ENCODE measurements around the gene CDK6. TPM values are rescaled to one million over a fixed set of nuclear protein-coding genes. Genes with fewer than 3 reads are reported as not detected.
A peak's percentile ranks its signal among the peaks of the same experiment; 100 is the strongest.

CDK6 gene
- total and polyA plus RNA-seq, 2 experiments from 2014 or later, result 17.8 to 61.5 TPM

GRCh38 chr7:92631850-92632487 lies 204.4 kb downstream of the CDK6 start:
- no peaks in the 10 kb centered on the region for H4K20me1 ChIP-seq (ENCODE audit: insufficient read depth)
- 92 to 99% methylated on average over 2 of the region's 2 CpGs for whole genome bisulfite sequencing, 2 experiments (ENCODE audit: low coverage in 1 of 2, low lambda C conversion rate in 2 of 2, missing lambda C conversion rate in 2 of 2)
- H3K4me2 ChIP-seq (ENCODE audit: unreplicated experiment), result peak overlapping the region; percentile 95
- H3F3A ChIP-seq (ENCODE audit: insufficient read depth), result peaks cover 40% of the 10 kb centered on the region
- DNase-seq, result peak; percentile 13
- no peaks in the 10 kb centered on the region for H3K36me3 ChIP-seq (ENCODE audit: low read depth)
- H2AFZ ChIP-seq, result no peak overlapping the region
- no peaks in the 10 kb centered on the region for H3K9me3 ChIP-seq (ENCODE audit: low read depth)
- no peak overlapping the region for H3K9ac ChIP-seq
- H3K4me3 ChIP-seq, result no peak overlapping the region
- H3K27me3 ChIP-seq (replicated peaks; ENCODE audit: insufficient read depth), result no peaks in the 10 kb centered on the region
- no peaks in the 10 kb centered on the region for H3K9me2 ChIP-seq (ENCODE audit: insufficient read depth)
- peak overlapping the region; percentile 62 for H3K27ac ChIP-seq
- H3K4me1 ChIP-seq (ENCODE audit: insufficient read depth), result peaks cover 42% of the 10 kb centered on the region
- no peak for TF ChIP-seq EZH2 (IDR thresholded peaks at IDR 0.05; ENCODE audit: insufficient read depth, poor library complexity, severe bottlenecking)
- TF ChIP-seq EZH2phosphoT487 (IDR thresholded peaks at IDR 0.05; ENCODE audit: insufficient read depth, low read depth), result no peak
- in situ Hi-C loops (cut with MboI), result no loop called here
- H3K79me2 ChIP-seq (ENCODE audit: insufficient read depth), result peaks cover 69% of the 10 kb centered on the region

DNA sequence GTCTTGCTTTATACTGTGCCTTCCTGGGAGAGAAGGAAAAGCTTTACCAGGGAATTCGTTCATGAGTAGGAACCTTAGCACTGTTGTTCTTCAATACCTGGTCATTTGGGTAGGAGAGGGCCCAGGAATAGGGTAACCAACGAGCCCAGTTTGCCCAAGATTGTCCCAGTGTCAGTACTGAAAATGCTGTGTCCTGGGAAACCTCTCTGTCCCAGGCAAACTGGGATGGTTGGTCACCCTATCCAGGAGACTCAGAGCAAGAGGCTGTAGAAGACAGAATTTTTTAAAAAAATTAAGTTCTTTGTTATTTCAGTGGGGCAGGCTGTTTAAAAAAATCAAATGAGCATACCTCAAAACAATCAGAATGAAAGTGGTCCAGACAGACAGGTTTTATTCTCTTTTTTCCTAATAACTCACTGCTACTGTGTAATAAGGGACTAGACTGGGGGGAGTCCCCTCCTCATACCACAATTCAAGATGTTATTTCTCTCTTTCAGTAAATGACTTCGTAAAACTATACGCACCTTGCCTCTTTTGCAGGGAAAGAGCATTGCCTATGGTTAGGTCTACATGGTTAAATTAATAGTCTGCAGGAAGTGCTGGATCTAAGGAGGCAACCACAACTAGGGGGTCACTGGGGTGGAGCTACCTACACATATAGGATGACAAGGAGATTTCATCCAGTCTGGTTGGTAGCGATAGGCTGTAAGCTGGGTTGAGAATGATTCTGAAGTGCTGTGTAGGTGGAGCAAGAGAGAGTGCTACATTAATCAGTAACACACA lies 205.1 kb downstream of the CDK6 start:
- H3K4me2 ChIP-seq (ENCODE audit: unreplicated experiment), result peak overlapping the region; percentile 95
- H4K20me1 ChIP-seq (ENCODE audit: insufficient read depth), result no peaks in the 10 kb centered on the region
- H3K36me3 ChIP-seq (ENCODE audit: low read depth), result no peaks in the 10 kb centered on the region
- no peak overlapping the region; the same call in 1 of the 2 replicates for H3K27ac ChIP-seq
- TF ChIP-seq EZH2phosphoT487 (IDR thresholded peaks at IDR 0.05; ENCODE audit: insufficient read depth, low read depth), result no peak
- TF ChIP-seq EZH2 (IDR thresholded peaks at IDR 0.05; ENCODE audit: insufficient read depth, poor library complexity, severe bottlenecking), result no peak
- no peak for DNase-seq
- H3K4me1 ChIP-seq (ENCODE audit: insufficient read depth), result peaks cover 42% of the 10 kb centered on the region
- H3K27me3 ChIP-seq (replicated peaks; ENCODE audit: insufficient read depth), result no peaks in the 10 kb centered on the region
- H3K4me3 ChIP-seq, result no peak overlapping the region
- no peaks in the 10 kb centered on the region for H3K9me2 ChIP-seq (ENCODE audit: insufficient read depth)
- H3K79me2 ChIP-seq (ENCODE audit: insufficient read depth), result peaks cover 71% of the 10 kb centered on the region
- H2AFZ ChIP-seq, result no peak overlapping the region
- 98% methylated on average over 5 of the region's 5 CpGs for WGBS, 2 experiments (ENCODE audit: low coverage in 1 of 2, low lambda C conversion rate in 2 of 2, missing lambda C conversion rate in 2 of 2)
- no peak overlapping the region for H3K9ac ChIP-seq
- in situ Hi-C loops (cut with MboI), result no loop called here
- no peaks in the 10 kb centered on the region for H3K9me3 ChIP-seq (ENCODE audit: low read depth)
- H3F3A ChIP-seq (ENCODE audit: insufficient read depth), result peaks cover 40% of the 10 kb centered on the region

- TF ChIP-seq EZH2 (IDR thresholded peaks at IDR 0.05; ENCODE audit: insufficient read depth, poor library complexity, severe bottlenecking) (no peak), EZH2phosphoT487 (IDR thresholded peaks at IDR 0.05; ENCODE audit: insufficient read depth, low read depth) (no peak)
- no peaks in the 10 kb centered on the region for H3K36me3 ChIP-seq (ENCODE audit: low read depth)
- H3K27ac ChIP-seq, result no peak overlapping the region
- H4K20me1 ChIP-seq (ENCODE audit: insufficient read depth), result no peaks in the 10 kb centered on the region
- H3K4me2 ChIP-seq (ENCODE audit: unreplicated experiment), result no peak overlapping the region
- DNase-seq, result no peak
- H3K9me2 ChIP-seq (ENCODE audit: insufficient read depth), result no peaks in the 10 kb centered on the region
- H3K9ac ChIP-seq, result no peak overlapping the region
- H2AFZ ChIP-seq, result no peak overlapping the region
- H3K4me1 ChIP-seq (ENCODE audit: insufficient read depth), result peaks cover 45% of the 10 kb centered on the region
- WGBS, 2 experiments (ENCODE audit: low coverage in 1 of 2, low lambda C conversion rate in 2 of 2, missing lambda C conversion rate in 2 of 2), result 99 to 100% methylated on average over 2 of the region's 2 CpGs
- no peaks in the 10 kb centered on the region for H3K27me3 ChIP-seq (replicated peaks; ENCODE audit: insufficient read depth)
- in situ Hi-C loops (cut with MboI), result loop anchor here (10.0 kb wide), 1 partner anchor 205 kb away; the partner anchor contains the start of gene CDK6
- H3K9me3 ChIP-seq (ENCODE audit: low read depth), result no peaks in the 10 kb centered on the region
- H3K79me2 ChIP-seq (ENCODE audit: insufficient read depth), result peaks cover 72% of the 10 kb centered on the region
- no peak overlapping the region for H3K4me3 ChIP-seq
- H3F3A ChIP-seq (ENCODE audit: insufficient read depth), result peaks cover 40% of the 10 kb centered on the region
These were observed 206.6 kb downstream of the CDK6 start for GRCh38 chr7:92629779-92630178.

DNA sequence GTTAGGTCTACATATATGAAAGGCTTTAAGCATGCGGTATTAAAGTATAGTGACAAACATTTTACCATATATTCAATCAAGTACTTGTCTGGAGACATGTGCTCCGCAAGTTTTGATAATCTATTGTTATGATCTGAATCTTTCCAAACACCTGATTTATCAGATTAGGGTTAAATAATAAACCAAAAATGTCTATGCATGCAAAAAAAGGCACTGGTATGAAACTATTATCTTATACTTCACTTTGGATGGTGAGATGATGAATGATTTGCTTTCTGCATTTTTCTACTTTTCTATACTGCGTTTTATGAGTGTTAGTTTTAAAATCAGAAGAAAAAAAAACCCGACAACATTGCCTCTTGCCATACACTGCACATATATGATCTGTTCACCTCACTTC lies 208.4 kb downstream of the CDK6 start:
- Histone ChIP-seq H3K36me3 (ENCODE audit: low read depth) (no peaks in the 10 kb centered on the region), H3K27ac (no peak overlapping the region), H3K9me2 (ENCODE audit: insufficient read depth) (no peaks in the 10 kb centered on the region), H3K79me2 (ENCODE audit: insufficient read depth) (peaks cover 90% of the 10 kb centered on the region), H3K4me3 (no peak overlapping the region), H3K9ac (no peak overlapping the region), H2AFZ (no peak overlapping the region), H4K20me1 (ENCODE audit: insufficient read depth) (no peaks in the 10 kb centered on the region), H3K4me2 (ENCODE audit: unreplicated experiment) (no peak overlapping the region), H3K9me3 (ENCODE audit: low read depth) (no peaks in the 10 kb centered on the region), H3F3A (ENCODE audit: insufficient read depth) (peaks cover 29% of the 10 kb centered on the region), H3K27me3 (replicated peaks; ENCODE audit: insufficient read depth) (no peaks in the 10 kb centered on the region), H3K4me1 (ENCODE audit: insufficient read depth) (peaks cover 28% of the 10 kb centered on the region)
- TF ChIP-seq EZH2phosphoT487 (IDR thresholded peaks at IDR 0.05; ENCODE audit: insufficient read depth, low read depth) (no peak), EZH2 (IDR thresholded peaks at IDR 0.05; ENCODE audit: insufficient read depth, poor library complexity, severe bottlenecking) (no peak)
- WGBS, 2 experiments (ENCODE audit: low coverage in 1 of 2, low lambda C conversion rate in 2 of 2, missing lambda C conversion rate in 2 of 2), result 88 to 93% methylated on average over 4 of the region's 4 CpGs
- in situ Hi-C loops (cut with MboI), result loop anchor here (10.0 kb wide), 1 partner anchor 207 kb away; the partner anchor contains the start of gene CDK6
- DNase-seq, result no peak

All from GM23248 (cell line).